Hematopoietic multipotent progenitor cell treated with erythropoietin and hydrocortisone succinate and interleukin-3 and kit ligand, for 4 days (in vitro differentiated cells): ENCODE measurements around the gene CNTNAP1.

Source experiments
- DNase-seq: peaks from one replicate; pipeline ENCODE4 v3.0.0-alpha.2; 2015

Gene CNTNAP1

DNA sequence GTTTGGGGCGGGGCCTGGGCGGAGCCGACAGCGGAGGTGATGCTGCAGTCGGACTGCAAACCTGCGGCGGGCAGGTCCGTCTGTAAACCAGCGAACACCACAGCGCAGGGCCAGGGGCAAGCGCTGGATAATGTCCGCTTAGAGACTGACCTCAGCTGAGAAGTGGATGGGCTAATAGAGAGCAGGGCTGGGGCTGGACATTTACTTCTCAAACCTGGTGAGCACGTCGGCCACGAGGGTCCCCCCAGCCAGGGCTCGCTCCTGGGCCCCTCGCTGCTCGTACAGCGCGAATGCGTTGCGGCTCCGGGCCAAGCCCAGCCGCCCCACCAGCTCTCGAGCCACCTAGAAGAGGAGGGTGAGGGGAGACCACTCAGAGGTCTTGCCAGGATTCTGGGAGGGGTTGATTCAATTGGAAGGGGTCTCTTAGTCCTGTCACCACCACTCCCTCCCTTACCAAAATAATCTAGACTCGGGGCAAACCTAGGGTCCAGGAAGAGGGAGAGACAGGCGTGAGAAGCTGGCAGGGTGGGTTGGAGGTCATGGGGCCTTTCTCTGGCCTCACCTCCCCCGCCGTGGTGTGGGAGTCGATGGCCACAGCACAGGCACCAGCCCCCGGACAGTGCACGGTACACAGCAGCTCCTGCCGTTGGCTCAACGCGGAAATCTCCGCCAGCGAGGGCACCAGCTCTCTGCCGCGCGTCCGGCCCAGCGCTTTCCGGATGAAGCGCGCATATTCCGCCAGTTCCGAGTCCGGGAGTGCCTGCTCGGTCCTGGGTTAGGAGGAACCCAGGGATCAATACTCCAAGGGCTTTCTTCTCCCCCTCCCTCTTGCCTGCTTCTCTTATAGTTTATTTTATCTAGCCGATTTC is 11.3 kb upstream of the CNTNAP1 start:
- DNase-seq, result no peak

DNA sequence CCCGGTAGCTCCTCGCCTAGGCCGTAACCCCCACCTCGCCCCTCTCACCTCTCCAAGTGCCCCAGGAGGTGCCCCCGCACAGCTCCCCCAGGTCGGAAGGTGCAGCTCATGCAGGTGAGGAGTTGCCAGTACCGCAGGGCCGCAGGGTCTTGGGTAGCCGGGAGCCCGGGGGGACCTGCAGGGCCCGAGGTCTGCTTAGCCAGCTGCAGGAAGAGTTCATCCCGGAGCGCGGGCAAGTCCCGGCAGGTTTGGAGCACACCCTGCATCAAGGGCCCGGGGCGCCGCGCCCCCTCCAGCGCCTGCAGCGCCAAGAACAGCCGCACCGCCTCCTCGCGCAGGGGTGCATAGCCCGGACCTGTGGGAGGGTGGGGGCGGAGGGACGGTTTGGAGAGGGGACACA is 10.3 kb upstream of the CNTNAP1 start:
- DNase-seq, result no peak

DNA sequence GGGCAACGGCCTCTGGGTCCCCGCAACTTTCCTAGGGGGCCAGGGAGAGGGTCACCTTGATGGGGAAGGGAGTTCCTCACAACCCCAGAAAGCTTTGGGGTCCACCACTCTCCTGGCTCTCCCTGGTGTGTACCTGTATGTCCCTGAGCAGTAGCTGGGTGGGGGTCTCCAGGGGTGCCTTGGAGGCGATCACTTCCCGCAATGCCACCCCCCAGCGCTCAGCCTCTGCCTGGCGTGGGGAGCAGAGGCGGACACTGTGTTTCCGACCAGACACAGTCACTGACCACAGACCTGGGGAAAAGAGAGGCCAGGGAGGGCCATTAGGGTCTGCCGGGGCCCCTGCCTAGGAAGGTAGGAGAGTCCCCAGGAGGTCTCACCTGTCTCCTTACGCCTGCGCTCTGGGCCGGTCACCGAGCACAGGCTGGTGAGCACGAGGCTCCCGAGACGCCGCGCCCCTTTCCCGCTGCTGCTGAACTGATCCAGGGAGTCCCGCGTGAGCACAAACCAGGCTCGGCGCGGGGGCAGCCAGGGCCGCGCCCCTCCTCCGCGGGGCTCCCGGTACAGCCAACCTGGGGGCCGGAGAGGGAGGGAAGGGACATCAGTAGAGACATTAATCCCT is 9.0 kb upstream of the CNTNAP1 start:
- no peak for DNase-seq

DNA sequence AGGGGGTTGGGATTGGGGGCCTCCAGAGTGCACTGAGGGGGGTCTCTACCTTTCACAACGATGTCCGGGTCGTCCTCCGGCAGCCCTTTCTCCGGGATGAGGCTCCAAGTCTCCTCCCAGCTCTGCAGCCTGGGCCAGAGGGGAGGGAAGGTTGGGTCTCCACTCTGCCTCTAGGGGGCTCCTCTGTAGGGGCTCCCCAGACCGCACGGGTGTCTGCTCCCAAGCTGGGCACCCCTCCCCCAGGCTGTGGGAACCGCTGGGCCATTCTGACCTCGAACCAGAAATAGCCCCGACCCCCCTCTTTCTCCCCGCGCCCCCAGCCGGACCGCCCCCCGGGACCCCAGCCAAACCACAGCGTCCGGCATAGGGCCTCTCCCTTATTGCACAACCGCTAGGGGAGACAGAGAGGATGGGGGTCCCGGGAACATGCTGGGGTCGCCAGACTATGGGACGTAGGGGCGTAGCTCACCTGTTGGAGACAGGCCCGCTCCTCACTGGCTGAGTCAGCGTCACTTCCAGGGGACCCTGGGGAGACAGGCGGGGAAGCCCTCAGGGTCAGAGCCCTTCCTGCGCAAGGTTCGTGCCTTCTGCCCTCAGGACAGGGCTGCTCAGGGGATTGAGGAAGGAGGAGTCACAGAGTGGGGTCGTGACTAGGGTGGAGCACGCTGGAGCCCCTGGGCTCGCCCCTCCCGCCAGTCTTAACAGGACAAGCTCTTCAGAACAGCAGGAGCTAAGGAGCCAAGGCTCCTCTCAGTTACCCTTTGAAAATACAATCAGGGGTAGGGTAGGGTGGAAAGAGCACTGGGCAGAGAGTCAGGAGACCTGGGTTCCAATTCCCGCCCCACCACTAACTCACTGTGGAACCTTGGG is 8.2 kb upstream of the CNTNAP1 start:
- peak; percentile 81 for DNase-seq

DNA sequence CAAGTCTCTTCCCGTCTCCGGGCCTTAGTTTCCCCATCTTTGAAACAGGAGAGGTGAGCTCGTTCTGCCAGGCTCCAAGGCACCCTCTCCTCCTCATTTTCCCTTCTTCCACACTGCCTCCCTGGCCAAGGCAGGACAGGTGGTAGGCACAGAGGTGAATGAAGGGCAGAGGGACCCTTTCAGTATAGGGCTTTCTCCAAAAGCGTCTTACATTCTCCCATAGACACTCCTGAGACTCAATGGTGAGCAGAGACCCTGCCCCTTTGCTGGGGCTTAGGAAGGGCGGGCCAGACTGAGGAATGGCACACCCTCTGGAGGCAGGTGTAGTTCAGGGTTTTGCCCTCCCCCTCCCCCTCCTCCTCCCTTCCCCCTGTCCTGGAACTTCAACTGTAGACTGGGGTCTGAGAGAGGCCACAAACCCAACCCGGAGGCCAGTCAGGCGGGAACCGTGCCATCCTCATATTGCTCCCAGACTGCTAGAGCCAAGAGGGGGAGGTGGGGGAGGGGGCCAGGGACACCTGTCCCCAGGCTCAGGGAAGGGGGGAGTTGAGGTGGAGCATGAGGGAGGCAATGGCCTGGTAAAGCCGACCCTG is 7.5 kb upstream of the CNTNAP1 start:
- DNase-seq, result no peak

DNA sequence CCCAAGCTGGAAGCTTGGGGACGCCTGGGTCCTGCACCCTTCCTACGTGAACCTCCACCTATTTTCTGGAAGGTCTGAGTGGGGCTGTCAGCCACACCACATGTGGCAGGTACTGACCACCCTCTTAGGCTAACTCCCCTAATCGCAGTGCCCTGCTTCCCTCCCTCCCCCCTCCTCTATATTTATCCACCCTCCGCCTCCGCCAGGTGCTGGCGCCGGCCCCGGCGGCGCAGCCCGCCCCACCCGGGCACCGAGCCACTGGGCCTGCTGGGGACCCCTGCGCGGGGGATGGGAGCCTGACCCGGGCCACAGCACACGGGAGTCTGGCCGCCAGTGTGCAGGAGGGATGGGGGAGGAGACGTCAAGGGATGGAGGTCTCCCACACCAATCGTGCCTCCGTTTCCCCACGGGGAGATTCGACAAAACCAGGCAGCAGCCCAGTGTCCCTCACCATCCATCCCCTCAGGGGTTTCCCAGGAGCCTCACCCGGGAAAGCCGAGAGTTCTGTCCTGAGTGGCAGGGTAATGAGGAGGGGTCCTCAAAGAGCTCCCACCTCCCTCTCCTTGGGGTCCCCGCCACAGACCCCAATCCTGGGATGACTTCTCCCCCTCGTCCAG is 6.9 kb upstream of the CNTNAP1 start:
- DNase-seq, result no peak

DNA sequence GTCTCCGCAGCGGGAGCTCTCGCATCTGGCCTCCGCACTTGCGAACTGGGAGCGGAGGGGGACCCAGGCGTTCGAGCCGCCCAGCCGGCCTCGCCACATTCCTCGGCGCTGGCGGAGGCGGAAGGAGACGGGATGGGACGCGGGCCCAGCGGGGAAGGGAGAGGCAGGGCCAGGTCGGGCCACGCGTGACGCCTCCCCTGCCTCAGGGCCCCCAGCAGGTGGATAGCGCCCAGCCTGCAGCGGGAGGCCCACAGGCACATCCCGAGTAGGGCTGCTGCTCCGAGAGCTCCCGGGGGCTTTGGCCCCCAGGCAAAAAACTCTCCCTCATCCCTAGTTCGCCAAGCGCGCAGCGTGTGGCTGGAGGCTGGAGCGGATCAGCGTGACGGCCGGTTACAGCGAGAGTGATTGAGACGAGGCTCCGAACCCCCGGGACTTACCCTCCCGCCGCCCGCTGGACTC is 6.3 kb upstream of the CNTNAP1 start:
- no peak for DNase-seq

DNA sequence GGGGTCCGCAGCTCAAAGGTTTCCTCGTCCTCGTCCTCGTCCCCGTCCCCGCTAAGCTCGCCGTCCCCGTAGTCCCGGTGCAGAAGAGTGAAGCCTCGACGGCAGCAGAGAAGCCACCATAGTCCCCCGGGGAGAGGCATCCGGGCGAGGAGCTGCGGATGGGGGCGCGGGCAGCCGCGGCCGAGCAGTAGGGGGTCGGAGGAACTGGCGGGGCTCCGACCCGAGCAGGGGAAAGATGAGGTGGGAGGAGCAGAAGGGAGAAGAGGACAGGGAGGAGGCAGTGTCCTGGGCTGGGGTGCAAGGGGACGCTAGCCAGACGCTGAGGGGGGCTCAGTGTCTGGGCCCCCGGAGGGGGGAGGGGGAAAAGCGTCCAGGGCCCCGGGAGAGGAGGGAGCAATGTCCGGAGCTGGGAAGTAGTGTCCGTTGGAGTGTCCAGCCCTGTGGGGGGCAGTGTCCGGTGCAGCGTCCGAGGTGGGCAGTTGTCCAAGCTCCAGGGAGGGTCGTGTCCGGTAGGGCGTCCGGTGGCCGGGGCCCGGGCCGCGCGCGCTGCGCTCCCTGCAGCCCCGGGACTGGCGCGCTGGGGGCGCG is 5.8 kb upstream of the CNTNAP1 start, which contains the start of gene PLEKHH3:
Gene PLEKHH3 (minus strand): TSS at position 571 of the 588 bp plus-strand sequence. CDS start 431 bp downstream, at position 140.
- DNase-seq, result no peak

DNA sequence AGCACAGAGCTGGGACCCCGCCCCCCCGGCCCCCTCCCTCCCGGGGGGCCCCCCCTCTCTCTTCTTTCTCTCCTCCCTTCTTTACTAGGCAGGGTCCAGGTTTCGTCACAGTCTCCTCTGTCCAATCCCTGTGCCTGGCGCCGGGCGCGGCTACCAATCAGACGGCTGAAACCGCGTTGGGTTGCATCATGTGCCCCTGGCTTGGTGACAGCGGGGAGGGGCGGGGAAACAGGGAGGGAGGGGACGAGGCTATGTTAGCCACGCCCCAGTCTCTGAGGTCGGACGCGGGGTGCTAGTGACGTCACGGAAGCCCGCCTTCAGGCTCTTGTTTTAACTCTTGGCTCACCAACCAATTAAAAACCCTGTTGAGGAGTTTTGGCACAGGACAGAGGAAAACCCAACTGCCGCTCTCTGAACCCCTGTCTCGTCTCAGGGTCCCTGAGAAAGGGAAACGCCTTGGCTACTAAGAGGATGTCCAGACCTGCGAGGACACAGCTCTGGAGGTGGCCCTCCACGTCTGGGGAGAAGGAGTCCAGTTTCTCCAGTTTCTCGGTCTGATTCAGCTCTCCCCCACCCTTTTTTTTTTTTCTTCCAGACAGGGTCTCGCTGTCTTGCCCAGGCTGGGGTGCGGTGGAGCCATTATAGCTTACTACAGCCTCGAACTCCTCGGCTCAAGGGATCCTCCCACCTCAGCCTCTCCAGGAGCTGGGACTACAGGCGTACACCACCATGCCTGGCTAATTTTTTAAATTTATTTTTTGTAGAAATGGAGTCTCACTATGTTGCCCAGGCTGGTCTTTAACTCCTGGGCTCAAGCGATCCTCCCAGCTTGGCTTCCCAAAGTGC is 5.1 kb upstream of the CNTNAP1 start:
- peak; percentile 100 for DNase-seq

DNA sequence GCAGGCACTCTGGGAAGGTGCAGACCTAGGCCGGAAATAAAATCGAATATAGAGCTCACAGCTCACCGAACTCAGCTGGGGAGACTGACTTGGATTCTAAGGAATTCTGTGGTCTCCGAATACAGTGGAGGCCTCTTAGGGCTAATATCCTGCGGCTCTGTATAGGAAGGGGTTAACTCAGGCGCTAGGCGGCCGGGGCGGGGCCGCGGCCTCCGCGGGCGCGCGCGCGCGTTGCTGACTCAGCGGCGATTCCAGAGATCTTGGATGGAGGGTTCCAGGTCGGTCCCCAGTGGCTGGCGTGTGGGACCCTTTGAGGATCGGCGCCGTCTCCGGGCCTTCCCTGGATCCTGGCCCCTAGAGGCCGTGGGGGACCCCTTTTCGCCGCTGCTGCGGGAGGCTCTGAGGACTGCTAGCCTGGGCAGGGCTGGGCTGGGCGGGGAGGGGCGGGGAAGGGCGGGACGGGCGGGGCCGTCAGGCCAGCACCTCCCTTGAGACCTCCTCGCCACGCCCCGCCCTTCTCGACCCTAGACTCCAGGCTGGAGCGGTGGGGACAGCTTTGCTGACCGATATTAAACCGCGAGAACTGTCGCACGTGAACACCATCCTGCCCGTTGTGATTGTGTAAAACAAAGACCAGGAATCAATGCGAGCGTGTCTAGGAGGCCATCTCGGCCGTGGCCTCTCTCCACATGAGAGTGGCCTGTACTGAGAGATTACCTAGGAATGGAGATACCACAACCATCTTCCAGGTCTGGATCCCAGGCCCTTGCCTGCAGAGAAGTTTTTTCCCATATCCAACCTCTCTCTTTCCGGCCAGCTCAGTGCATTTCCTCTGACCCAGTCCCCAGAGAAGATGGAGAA is 4.2 kb upstream of the CNTNAP1 start:
- peak; percentile 96 for DNase-seq

DNA sequence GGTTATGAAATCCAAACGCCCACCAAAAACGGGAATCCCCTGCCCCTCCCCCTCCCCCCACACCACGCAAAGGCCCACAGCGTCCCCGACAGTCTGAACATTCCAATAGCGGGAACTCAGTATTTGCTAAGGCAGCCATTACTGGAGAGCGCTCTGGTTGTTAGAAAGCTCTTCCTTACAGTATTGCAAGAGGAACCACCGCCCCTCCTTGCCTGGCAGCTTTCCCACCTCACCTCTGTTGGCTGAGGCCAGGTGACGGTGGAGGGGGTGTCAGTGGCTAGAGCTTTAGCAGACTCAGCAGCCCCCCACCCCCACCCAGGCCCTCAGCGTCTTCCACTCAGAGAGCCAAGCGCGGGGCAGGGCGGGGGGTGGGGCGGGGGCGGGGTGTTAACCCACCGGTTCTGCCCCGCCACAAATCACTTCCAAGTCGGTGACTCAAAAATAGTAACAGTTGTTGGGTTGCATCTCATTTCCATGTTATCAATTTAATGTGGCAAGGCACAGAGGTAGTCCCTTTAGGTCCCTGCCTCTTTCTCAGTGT is 3.3 kb upstream of the CNTNAP1 start:
- no peak for DNase-seq

DNA sequence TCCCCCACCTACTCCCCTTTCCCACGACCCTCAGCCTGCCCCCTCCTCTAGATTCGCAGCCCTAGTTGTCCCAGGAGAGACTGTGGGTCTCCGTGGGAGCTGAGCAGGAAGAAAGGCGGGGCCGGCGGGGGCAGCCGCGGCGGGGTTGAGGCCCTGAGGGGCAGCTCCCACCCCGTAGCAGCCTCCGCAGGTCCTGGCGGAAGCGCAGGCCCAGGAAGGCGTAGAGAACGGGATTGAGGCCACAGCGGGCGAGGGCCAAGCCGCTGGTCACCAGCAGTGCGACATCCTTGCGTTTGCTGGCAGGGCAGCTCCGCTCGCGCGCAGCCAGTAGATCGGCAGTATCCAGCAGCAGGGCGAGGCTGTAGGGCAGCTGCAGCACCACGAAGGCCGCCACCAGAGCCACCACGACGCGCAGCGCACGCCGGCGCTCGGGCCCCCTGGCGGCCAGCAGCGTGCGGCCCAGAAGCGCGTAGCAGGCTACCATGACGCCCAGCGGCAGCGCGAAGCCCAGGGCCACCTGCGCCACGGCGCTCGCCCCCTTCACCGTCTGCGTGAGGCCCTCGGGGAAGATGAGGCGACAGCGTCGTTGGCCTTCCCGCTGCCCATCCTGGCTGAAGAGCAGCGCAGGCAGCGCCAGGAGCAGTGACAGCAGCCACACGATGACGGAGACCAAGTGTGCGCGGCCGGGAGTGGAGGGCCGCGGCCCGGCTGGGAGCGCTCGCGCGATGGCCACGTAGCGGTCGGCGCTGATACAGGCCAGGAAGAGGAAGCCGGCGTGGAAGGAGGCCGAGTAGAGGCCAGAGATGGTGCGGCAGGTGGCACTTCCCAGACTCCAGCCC is 2.6 kb upstream of the CNTNAP1 start:
- DNase-seq, result peak; percentile 92

DNA sequence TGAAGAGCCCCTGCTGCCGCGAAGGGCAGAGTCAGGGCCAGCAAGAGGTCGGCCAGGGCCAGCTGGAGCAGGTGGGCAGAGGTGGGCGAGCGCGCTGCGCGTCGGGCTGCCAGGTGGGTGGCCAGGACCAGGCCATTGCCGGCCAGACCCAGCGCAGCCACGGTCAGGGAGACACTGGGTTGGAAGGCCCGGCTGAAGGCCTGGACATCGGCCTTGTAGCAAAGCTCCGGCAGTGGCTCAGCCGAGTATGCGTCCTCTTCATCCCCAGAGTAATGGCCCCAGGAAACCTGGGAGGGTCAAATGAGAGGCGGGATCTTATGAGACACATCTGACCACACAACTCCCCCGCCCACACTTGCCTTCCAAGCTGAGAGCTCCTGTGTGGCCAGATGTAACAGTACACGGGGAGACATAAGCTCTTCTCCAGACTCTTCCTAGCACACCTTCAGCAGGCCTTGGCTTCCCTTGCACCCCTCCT is 2.0 kb upstream of the CNTNAP1 start:
- DNase-seq, result no peak

DNA sequence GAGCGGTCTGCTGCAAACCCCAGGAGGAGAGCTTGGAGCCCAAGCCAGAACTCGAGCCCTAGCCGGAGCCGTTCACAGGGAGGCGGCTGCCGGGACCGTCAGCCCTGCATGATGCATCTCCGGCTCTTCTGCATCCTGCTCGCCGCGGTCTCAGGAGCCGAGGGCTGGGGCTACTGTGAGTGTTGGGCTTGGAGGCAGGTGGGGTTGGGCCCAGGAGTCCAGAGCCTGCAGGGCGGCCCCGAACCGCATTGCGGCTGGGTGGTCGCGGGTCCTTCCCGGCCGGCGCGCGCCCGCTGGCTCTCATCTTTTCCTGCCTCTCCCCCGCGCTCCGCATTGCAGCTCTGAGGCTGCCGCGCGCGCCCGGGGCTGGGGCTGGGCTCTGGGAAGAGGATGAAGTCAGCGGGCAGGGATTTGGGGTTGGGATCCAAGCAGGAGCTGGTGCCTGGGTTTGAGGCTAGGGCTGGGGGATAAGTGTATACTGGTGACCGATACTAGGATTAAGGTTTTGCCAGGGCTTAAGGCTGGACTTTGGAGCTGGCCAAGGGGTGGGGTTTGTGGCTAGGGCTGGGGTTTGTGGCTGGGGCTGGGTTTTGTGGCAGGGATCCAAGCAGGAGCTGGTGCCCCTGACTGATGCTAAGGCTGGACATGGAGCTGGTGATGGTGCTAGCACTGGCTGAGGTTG is 532 bp downstream of the CNTNAP1 start:
- peak; percentile 61 for DNase-seq

DNA sequence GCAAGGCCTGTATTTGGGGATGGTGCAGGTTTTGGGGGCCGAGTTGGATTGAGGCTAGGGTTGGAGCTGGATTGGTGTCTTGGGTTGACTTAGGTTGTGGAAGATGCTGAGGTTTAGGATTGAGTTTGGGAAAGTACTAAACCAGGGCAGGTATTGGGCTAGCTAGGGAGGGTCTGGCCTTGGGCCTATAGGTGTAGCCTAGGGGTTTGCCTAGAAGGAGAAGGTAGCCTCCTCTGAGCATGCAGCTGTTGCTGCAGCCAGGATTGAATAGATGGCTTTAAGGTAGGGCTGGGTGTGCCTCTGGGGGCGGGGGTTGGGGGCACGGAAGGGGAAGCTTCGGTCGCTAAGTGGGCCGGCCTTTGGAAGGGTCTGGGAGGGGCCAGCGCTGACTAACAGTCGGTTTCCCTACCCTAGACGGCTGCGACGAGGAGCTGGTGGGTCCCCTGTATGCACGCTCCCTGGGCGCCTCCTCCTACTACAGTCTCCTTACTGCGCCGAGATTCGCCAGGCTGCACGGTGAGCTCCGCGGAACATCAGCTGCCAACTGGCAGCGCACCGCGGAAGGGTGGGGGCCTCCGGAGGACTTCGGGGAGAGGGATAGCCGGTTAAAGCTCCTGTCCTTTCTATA is 1.2 kb downstream of the CNTNAP1 start:
- DNase-seq, result no peak

DNA sequence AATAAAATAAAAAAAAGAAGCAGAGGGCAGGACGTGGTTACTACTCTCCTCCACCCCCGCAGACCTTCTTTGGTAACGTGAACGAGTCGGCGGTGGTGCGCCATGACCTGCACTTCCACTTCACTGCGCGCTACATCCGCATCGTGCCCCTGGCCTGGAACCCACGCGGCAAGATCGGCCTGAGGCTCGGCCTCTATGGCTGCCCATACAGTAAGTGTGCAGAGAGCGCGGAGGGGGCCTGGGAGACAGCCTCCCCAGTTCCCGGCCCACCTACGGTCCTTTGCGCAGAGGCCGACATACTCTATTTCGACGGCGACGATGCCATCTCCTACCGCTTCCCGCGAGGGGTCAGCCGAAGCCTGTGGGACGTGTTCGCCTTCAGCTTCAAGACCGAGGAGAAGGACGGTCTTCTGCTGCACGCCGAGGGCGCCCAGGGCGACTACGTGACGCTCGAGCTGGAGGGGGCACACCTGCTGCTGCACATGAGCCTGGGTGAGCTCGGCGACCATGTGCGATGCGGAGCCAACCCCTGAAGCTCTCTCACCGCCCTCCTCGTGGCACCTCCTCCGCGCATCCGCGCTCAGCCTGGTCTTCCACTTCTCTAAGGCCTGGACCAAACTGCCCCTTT is 2.7 kb downstream of the CNTNAP1 start:
- no peak for DNase-seq

DNA sequence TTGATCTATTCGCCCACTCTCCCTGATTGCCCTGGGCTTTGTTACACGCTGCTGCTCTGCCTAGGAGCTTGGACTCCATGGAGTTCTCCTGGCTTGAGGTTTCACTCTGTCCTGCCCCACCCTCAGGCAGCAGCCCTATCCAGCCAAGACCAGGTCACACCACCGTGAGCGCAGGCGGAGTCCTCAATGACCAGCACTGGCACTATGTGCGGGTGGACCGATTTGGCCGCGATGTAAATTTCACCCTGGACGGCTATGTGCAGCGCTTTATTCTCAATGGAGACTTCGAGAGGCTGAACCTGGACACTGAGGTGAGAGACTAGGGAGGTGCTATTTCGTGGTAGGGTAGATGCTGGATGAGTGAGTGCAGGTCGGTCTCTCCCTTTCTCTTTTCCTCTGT is 3.5 kb downstream of the CNTNAP1 start:
- DNase-seq, result no peak
